ENCODE measurements around the gene PDZD2.
"Not testable (repeated sequence)": the region's sequence is repeated elsewhere in the genome, so short reads cannot be mapped to it uniquely, and the experiment has no call there.

PDZD2 gene

DNA sequence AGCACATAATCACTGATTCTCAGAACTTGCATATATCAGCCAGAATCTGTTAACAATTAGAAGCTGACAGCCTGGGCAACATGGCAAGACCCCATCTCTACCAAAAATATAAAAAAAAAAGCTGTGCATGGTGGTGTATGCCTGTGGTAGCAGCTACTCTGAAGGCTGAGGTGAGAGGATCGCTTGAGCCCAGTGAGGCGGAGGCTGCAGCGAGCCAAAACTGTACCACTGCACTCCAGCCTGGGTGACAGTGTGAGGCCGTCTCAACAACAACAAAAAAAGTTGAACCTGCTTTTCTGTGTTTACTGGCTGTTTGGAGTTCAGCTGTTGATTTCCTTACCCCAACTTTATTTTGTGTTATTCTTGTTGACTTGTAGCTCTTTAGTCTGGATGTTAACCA lies 468.4 kb downstream of the PDZD2 start:
- no peak for DNase-seq (ENCODE audit: low read depth)

DNA sequence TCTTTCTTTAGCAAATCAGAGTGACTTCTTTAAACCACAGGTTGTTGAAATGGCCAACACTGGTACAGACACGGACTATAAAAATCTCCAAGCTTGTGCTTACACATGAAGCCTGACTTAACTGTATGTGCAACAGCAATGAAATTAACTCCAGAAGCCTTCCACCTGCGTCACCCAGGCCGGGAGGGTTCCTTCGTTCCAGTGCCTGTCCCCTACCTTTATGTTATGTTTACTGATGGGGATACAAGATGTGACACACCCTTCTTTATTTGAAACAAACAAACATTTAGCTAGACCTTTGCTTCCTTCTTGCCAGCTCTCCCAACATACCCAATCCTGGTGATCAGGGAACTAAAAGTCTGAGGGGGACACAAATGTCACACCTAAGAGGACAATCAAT lies 469.2 kb downstream of the PDZD2 start:
- no peak for DNase-seq (ENCODE audit: low read depth)

DNA sequence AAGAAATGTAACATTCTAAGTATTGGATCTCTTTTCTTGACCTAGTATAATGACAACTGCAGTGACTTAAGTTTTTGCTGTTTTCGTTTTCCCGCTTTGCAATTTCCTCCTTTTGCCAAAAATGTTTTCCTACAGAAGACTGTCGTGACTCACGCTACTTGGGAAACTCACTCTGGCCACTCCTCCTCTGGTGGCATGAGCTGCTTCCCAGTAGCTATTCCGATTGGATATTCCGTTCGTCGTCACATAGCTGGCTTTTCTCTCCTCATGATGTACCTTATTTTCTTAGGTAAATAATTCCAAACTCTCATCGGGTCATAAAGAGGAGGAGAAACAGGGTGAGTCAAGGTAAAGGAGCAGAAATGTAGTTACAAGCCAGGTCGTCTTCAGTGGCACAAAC lies 470.3 kb downstream of the PDZD2 start:
- no peak for DNase-seq (ENCODE audit: low read depth)

DNA sequence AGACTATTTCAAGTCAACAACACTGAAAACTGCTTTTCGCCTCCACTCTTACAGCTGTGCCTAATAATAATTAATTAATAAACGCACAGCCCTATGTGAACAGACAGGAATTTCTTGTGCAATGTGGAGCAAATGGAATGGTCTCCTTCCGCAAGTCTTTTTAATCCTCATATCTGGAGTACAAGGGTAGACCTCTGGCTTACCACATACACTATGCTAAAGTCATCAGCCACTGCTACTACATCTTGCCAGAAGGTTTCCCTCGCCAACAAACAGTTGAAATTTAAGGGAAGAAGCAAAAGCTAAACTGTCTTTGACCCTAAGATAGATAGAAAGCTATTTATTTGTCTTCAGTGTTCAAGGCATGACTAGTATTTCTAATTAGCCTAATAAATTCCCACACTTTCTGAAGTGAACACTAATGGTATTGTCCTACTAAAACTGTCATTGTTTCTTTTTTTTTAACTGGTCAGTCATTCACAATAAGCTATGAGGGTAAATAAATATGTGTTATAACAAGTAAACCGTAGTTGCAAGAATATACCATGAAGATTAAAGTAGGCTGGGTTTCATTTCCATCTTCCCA lies 471.3 kb downstream of the PDZD2 start:
- DNase-seq (ENCODE audit: low read depth) = no peak

DNA sequence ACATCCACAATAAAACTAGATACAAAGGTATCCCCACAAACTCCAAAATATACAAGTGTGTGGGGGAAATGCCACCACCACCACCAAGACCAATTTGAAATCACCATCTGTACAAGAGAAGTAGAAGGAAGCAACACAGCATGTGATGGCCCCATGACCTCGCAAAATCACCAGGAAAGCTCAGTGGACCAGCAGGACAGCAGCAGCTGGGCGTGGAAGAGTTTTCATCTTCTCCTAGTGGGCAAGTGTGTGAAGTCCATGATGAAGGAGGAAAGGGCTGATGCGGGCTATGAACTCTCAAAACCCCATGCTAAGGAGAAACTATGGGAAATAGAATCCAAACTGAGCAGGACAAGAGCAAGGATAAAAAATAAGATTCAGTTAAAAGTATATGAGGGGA lies 477.1 kb downstream of the PDZD2 start:
- DNase-seq (ENCODE audit: low read depth) = no peak

DNA sequence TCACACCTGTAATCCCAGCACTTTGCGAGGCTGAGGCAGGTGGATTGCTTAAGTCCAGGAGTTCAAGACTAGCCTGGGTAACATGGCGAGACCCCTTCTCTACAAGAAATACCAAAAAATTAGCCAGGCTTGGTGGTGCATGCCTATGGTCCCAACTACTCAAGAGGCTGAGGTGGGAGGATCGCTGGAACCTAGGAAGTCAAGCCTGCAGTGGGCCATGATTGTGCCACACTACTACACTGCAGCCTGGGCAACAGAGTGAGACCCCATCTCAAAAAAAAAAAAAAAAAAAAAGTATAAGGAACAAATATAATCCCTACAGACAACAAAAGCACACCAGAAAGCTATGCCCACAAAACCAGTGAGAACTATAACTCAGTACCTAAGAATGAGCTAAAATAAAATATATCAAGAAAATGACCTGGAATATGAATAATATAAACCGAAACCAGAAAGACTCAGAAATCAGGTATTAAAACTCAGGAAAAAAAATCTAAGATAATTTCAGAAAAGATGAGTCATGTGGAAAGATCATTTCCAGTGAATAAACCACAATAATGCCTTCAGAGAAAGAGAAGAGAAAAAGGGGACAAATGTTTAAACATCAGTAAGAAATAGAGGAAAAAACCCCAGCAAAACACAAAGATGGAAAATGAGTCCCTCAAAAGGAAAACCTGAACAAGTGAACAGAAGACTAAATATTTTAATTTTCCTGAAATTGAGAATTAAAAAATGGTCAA lies 477.8 kb downstream of the PDZD2 start:
- DNase-seq (ENCODE audit: low read depth) = no peak

DNA sequence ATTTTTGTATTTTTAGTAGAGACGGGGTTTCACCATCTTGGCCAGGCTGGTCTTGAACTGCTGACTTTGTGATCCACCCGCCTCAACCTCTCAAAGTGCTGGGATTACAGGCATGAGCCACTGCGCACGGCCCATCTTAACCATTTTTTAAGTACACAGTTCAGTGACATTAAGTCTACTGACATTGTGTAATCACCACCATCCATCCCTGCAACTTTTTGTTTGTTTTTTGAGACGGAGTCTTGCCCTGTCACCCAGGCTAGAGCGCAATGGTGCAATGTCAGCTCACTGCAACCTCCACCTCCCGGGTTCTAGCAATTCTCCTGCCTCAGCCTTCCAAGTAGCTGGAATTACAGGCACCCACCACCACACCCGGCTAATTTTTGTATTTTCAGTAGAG lies 480.0 kb downstream of the PDZD2 start:
- DNase-seq (ENCODE audit: low read depth) = not testable (repeated sequence)

DNA sequence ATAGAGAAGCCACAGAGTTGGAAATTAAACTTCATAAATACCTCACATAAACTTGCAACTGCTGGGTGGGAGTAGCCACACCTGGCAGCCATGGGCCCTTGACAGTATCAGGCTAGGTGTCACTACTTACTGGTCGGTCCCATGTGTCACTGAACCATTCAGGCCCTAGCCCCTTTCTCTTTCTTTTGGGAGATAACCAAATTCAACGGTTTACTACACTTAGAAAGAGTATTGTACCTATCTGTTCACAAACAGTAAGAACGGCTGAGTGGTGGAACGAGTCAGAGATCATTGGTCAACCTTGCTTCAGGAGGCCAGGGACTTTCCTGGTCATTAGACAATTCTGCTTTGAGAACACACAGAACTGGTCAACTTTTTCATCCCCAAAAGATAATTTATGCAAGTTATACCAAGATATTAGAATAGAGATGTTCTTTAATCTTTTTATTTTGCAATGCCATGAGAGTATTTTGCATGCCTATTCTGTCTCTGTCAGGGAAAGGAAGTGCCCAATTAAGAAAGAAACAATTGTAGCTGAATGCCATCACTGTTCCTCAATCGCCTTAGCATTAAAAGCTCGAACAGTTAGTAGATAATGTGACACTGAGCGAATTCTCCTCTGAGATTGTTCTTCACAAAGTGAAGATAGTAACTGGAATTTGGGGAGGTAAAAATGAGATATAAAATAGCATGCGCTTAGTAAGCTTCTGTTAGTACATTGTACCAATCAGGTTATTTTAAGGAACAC lies 484.3 kb downstream of the PDZD2 start:
- DNase-seq (ENCODE audit: low read depth) = no peak

DNA sequence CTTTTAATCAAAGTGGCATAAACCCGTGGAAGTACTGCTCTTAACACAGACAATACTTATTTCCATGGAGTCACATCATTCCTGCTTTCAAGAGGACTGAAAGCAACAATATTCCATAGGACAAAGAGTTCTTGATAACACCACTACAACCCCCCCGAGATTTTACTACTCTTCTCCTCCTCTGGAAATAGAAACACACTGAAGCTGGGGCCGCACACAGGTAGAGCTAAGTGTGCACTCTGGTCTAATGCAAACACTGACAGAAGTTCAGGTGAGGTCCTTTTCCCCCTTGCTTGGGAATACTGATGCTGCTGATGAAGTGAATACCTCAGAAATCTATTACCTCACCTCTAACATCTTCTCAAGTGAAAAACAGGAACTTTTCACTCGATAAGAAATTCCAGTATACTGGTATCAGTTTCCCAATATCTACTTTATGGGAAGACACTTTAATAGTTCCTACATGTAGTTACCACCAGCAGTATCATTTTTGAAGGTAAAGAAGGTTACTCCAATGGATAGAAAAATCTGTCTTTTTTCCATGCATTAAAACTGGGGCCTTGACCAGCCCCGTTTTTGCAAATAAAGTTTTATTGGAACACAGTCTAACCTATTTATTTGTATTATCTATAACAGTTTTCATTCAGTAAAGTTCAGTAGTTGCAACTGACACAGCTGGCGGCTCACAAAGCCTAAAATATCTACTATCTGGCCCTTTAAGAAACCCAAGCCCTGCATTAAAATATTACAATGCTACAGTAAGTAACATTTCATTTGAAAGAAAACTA lies 485.2 kb downstream of the PDZD2 start:
- DNase-seq (ENCODE audit: low read depth) = no peak

DNA sequence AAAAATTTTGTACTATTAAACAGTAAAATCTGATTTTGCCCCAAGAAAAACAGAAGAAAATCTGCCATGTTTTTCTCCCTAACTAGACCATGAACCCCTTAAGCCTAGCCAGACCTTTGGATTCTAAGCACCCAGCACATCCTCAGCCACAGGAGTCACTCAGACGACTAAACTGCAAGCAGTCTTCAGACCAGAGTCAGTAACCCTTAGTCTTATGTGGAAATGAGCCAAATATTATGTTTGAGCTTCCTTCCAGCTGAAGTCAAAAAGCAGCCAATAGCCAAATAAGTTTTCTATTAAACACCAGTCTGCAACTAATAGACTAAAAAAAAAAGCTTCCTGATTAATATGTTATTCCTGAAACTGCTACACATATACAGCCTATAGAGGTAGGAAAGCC lies 487.8 kb downstream of the PDZD2 start:
- DNase-seq (ENCODE audit: low read depth) = no peak

DNA sequence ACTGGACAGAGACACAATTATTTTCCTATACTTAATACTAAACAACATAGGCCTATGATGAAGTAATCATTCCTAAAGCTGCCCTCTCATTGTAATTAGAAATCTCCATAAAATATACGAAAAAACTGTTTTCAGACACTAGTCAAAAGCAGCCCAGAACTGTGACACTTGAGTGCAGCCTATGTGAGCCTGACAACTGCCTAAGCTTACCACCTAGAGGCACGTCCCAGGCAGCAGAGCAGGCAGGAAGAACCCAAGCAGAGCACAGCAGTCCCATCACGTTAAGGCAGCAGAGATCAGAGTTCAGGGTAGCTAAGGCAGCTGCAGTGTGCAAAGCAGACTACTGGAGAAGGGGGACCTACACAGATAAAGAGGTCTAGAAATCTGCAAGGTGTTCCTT lies 488.8 kb downstream of the PDZD2 start:
- DNase-seq (ENCODE audit: low read depth) = no peak

DNA sequence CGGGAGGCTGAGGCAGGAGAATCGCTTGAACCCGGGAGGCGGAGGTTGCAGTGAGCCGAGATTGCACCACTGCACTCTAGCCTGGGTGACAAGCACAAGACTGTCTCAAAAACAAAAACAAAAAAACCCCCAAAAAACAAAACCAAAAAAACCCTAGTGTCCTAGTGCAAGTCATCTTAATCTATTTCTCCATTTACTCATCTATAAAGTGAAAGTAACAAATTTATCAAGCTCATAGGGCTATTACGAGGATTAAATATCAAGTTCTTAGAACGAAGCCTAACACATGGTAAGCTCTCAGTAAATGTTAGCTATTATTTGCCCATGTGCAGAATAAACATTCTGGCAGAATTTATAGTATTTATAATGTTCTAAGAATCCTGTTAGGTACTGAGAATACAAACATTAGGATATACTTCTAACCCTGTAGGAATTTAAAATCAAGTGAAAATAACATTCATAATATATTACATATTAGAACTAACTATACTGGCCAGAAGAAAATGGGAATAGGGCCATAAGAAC lies 490.2 kb downstream of the PDZD2 start:
- no peak for DNase-seq (ENCODE audit: low read depth)

DNA sequence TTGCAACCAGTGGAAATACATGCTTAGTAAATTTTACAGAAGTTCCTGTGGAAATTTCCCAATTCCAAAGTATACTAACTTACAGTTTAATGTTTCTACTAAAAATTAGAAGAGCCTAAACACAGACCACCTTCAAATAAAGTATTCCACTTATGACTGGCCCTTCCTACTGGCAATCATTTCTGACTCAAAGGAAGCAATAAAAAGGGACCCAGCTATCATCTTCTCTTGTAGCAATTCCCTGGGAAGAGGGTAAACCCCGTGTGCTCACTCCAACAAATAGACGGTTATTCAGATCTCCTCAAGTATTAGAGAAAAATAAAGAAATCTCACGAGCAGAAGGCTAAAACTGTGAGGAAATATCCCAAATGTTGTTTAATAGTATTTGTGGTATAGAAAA lies 491.9 kb downstream of the PDZD2 start:
- no peak for DNase-seq (ENCODE audit: low read depth)

DNA sequence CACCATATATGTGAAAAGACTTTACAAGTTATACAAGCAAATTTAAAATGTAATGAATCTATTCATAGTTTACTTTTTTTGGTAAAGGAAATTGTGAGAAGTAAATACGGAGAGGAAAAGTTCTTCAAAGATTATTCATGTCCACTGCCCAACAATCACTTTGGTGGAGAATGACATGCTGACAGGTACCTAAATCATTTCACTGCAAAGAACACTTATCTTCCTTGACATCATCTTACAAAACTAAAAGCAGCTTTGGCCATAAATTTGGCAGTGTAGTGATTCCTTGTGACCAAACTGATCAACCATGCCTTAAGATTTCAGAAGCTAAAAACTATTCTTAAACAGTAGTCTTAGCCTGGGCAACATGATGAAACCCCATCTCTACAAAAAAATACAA lies 492.7 kb downstream of the PDZD2 start:
- no peak for DNase-seq (ENCODE audit: low read depth)

DNA sequence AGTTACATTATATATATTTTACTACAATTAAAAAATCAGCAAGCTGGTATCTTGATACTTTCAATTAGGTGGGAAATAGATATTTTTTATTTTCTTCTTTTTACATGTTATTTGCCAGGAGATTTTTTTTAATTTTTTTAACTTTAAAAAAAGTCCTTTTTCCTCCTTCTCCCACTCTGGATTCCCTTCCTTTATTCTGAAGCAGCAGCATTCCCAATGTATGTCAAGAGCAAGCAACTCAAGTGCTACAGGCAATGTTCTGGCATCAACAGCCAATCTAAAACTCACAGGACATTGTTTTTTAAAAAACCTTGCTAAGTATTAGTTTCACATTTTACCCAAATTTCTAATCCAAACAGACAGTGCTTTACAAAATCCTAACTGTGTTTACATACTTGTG lies 493.8 kb downstream of the PDZD2 start:
- DNase-seq (ENCODE audit: low read depth) = no peak

DNA sequence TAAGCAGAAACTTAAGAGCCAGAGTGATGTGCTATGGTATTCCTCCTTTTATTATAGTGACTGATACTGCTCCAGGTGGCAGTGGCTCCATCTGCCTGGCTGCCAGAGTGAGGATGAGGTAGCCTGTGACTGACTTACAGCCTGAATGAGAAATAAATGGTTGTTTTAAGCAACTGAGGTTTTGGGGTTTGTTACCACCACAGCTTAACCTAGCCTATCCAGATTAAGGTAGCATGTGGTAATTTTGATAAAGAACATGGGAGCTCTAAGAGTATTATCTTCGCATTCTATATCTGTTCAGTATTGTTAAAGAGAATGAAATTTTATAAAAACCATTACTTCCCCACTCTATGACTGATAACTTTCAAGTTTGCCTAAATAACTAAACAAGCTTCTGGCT lies 496.2 kb downstream of the PDZD2 start:
- DNase-seq (ENCODE audit: low read depth) = no peak

DNA sequence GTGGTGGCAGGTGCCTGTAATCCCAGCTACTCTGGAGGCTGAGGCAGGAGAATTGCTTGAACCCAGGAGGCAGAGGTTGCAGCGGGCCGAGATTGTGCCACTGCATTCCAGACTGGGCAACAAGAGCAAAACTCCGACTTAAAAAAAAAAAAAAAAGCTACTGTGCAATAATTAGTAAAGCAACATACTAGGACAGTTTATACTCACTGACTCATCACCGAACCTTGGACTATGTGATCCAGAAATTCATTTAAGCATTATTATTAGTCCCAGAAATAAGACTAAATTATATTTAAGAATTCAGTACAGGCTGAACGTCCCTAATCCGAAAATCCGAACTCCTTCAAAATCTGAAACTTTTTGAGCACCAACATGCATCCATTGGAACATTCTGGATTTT lies 497.4 kb downstream of the PDZD2 start:
- DNase-seq (ENCODE audit: low read depth) = no peak

DNA sequence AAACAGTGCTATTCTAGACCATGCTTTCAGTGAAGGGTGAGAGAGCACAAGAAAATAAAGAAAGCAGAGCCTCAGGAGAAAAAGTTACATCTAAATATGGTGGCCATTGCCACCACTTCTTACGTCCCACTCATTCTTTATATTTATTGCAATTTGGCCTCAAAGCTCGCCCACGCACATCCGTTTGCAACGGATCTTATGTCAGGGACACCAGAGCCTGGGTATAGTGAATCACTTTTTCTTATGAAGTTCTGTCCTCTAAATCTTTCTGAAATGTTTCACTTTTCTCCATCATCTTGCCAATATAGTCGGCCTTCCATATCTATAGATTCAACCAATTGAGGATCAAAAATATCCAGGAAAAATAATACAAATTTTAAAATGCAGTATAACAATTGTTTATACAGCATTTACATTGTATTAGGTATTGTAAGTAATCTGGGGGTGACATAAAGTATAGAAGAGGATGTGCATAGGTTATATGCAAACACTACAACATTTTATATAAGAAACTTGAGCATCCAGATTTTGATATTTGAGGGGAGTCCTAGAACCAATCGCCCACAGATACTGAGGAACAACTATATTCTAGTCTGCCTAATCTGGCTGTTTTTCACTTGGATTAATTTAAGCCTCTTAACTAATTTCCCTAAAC lies 500.0 kb downstream of the PDZD2 start:
- peak; percentile 9 for DNase-seq (ENCODE audit: low read depth)

DNA sequence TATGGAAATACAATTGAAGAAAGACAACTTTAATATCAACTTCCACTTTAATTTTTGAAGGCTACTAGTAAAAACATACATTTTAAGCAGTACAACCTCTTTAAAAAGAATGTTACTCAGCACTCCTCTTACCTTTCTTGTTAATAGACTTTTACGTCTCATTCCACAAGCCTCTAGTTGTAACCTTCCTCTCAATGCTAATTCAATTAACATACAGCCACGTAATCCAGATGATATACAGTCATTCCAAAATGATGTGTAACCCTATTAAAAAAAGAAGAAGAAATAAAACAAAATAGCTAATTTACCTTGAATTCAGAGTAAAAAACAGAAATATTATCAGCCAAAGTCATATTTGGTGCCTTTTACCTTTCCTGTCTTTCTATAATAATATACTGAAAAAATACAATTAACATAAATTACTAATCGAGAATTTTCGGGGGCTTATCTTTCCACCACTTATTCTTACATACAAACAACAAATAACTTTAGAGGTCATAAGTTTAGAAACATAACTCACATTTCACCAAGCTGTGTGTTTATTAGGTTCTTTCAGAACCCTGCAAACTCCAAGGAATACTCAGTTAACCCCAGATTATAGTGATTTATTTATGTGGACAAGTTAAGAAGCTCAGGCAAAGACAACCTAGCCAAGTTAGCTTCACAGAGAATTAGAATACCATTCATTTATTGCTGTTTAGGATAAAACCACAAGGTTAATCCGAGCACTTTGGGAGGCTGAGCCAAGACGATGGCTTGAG lies 504.9 kb downstream of the PDZD2 start:
- DNase-seq (ENCODE audit: low read depth) = no peak

DNA sequence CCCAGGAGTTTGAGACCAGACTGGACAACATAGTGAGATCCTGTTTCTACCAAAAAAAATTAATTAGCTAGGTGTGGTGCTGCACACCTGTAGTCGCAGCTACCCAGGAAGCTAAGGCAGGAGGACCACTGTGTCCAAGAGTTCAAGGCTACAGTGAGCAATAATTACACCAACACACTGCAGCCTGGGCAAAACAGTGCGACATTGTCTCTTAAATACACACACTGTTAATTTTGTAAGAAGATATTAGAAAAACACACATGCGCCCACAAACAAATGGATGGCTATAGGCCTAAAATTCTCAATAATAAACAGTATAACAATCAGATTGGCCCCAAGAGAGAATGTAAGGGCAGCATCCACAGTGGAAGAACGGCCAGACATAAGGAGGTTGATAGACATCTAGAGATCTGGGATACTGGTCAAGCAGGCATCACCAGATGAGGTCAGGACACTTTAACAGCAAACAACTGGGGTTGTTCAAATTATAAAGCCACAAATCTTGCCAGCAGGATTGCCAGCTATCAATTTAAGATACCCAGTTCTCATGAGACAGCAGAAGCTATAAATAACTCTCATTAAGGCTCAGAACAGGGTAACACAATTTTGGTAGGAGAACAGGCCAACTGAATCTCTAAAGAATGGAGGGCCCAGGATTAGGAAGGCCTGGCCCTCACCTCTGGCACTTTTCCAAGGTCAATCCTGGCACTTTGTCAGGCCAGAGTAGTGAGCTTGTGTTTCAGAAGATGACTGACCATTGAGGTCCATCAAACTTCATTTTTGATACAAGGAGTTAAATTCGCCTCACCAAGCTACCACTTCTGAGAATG lies 505.7 kb downstream of the PDZD2 start:
- DNase-seq (ENCODE audit: low read depth) = no peak
